ENCODE measurements around the gene CMC4.

- TF ChIP-seq POLR2A (IDR thresholded peaks at IDR 0.05), result no peak
- TF ChIP-seq, protein P1, sequence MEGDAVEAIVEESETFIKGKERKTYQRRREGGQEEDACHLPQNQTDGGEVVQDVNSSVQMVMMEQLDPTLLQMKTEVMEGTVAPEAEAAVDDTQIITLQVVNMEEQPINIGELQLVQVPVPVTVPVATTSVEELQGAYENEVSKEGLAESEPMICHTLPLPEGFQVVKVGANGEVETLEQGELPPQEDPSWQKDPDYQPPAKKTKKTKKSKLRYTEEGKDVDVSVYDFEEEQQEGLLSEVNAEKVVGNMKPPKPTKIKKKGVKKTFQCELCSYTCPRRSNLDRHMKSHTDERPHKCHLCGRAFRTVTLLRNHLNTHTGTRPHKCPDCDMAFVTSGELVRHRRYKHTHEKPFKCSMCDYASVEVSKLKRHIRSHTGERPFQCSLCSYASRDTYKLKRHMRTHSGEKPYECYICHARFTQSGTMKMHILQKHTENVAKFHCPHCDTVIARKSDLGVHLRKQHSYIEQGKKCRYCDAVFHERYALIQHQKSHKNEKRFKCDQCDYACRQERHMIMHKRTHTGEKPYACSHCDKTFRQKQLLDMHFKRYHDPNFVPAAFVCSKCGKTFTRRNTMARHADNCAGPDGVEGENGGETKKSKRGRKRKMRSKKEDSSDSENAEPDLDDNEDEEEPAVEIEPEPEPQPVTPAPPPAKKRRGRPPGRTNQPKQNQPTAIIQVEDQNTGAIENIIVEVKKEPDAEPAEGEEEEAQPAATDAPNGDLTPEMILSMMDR (IDR thresholded peaks at IDR 0.05), result no peak
- TF ChIP-seq EP300 (IDR thresholded peaks at IDR 0.05), result no peak
Observed at GRCh38 chrX:155113097-155113496, 42.2 kb upstream of the CMC4 start.

All from suprapubic skin (tissue), 3 donors.